NCI-H2107 (cell line): ENCODE data around the gene URGCP.
"Not testable (repeated sequence)": the region's sequence is repeated elsewhere in the genome, so short reads cannot be mapped to it uniquely, and the experiment has no call there.

Experiments
- DNase-seq: peaks from one replicate; lab custom pipeline; 2025; lab: John Stamatoyannopoulos, UW

URGCP gene

GRCh38 chr7:43914795-43915194, 8.4 kb upstream of the URGCP start:
- DNase-seq, result no peak

GRCh38 chr7:43905956-43906330, 453 bp downstream of the URGCP start:
- no peak for DNase-seq

GRCh38 chr7:43905209-43905946, 1.0 kb downstream of the URGCP start:
- no peak for DNase-seq

GRCh38 chr7:43904533-43905208, 1.7 kb downstream of the URGCP start:
- no peak for DNase-seq

GRCh38 chr7:43902542-43903054, 3.8 kb downstream of the URGCP start:
- no peak for DNase-seq

GRCh38 chr7:43898571-43898970, 7.8 kb downstream of the URGCP start:
- DNase-seq, result not testable (repeated sequence)

GRCh38 chr7:43895847-43896415, 10.5 kb downstream of the URGCP start:
- DNase-seq, result no peak

- no peak for DNase-seq
Measured at GRCh38 chr7:43891069-43891955, 15.1 kb downstream of the URGCP start.

GRCh38 chr7:43890468-43890867, 15.9 kb downstream of the URGCP start:
- DNase-seq, result no peak

- DNase-seq, result no peak
Measured at GRCh38 chr7:43888993-43889945, 17.1 kb downstream of the URGCP start.

GRCh38 chr7:43884617-43885016, 21.8 kb downstream of the URGCP start:
- no peak for DNase-seq

- DNase-seq, result no peak
Measured at GRCh38 chr7:43884209-43884608, 22.2 kb downstream of the URGCP start.

GRCh38 chr7:43880596-43880995, 25.8 kb downstream of the URGCP start:
- no peak for DNase-seq

- DNase-seq, result no peak
Measured at GRCh38 chr7:43879477-43879876, 26.9 kb downstream of the URGCP start.

GRCh38 chr7:43878867-43879266, 27.5 kb downstream of the URGCP start:
- DNase-seq, result no peak

GRCh38 chr7:43877968-43878864, 28.2 kb downstream of the URGCP start:
- no peak for DNase-seq

GRCh38 chr7:43876976-43877745, 29.2 kb downstream of the URGCP start:
- DNase-seq, result no peak

- DNase-seq, result no peak
Measured at GRCh38 chr7:43876241-43876640, 30.2 kb downstream of the URGCP start.

- DNase-seq, result no peak
Measured at GRCh38 chr7:43873300-43873699, 33.1 kb downstream of the URGCP start.
